Activated CD4-positive, alpha-beta memory T cell treated with anti-CD3 and anti-CD28 coated beads for 36 hours (primary cell): ENCODE results near the gene RSKR. TPM values are rescaled to one million over a fixed set of nuclear protein-coding genes. Genes with fewer than 3 reads are reported as not detected.
"Not testable (repeated sequence)": the region's sequence is repeated elsewhere in the genome, so short reads cannot be mapped to it uniquely, and the experiment has no call there.

Experiments used
- CTCF ChIA-PET: fragments of 350-600 bp; sonication (Branson Sonifier 250); formaldehyde crosslinking; loops from one replicate; lab custom pipeline; 2021; ENCODE audit warnings: antibody characterized with exemption, inconsistent platforms; lab: Charles Lee
- POLR2A ChIA-PET: fragments of 350-600 bp; sonication (Branson Sonifier 250); formaldehyde crosslinking; loops from one replicate; lab custom pipeline; 2021; ENCODE audit warnings: antibody characterized with exemption; lab: Charles Lee
- DNase-seq: peaks from one replicate; pipeline ENCODE4 v3.0.0-alpha.2; 2020
- H3K27ac Mint-ChIP-seq: one replicate; pipeline ENCODE4 v1.8.0; 2021; ENCODE audit warnings: mixed read lengths
- H3K27me3 Mint-ChIP-seq: one replicate; pipeline ENCODE4 v1.8.0; 2021; ENCODE audit warnings: mixed read lengths
- H3K36me3 Mint-ChIP-seq: one replicate; pipeline ENCODE4 v1.8.0; 2021; ENCODE audit warnings: mixed read lengths
- H3K4me1 Mint-ChIP-seq: one replicate; pipeline ENCODE4 v1.8.0; 2021; ENCODE audit warnings: low read depth, mixed read lengths
- H3K4me3 Mint-ChIP-seq: one replicate; pipeline ENCODE4 v1.8.0; 2021; ENCODE audit warnings: mild to moderate bottlenecking, mixed read lengths
- H3K9me3 Mint-ChIP-seq: one replicate; pipeline ENCODE4 v1.8.0; 2021; ENCODE audit warnings: mixed read lengths
- intact Hi-C: fragments of 100-400 bp; cut with micrococcal nuclease; formaldehyde crosslinking; loops from one replicate; pipeline ENCODE4 v1.15.1; 2023
- total RNA-seq, 2 experiments: library from RNA; stranded (reverse); gene quantifications; one replicate each; pipeline ENCODE4 v1.2.3, GENCODE V29; 2021

The RSKR gene
- total RNA-seq, 2 experiments from 2014 or later = 14.2 to 17.5 TPM

- H3K4me1 Mint-ChIP-seq = peaks cover 42% of the 10 kb centered on the region
- ChIA-PET POLR2A (interaction anchor here (0.9 to 1.4 kb wide), 4 partner anchors 8 to 22 kb away, joined by 3 to 13 read pairs (median 4); partner anchors contain the start of gene SPAG5), CTCF (interaction anchor here (3.8 kb wide), 1 partner anchor 29 kb away, joined by 20 read pairs; no protein-coding TSS in a partner anchor)
- H3K27ac Mint-ChIP-seq = no peak overlapping the region
- H3K27me3 Mint-ChIP-seq = no peaks in the 10 kb centered on the region
- no peak for DNase-seq
- no peak overlapping the region for H3K4me3 Mint-ChIP-seq
- intact Hi-C loops = no loop called here
- no peaks in the 10 kb centered on the region for H3K9me3 Mint-ChIP-seq
- H3K36me3 Mint-ChIP-seq = peaks cover 38% of the 10 kb centered on the region
Observed at GRCh38 chr17:28577466-28577824, 36.5 kb downstream of the RSKR start.

DNA sequence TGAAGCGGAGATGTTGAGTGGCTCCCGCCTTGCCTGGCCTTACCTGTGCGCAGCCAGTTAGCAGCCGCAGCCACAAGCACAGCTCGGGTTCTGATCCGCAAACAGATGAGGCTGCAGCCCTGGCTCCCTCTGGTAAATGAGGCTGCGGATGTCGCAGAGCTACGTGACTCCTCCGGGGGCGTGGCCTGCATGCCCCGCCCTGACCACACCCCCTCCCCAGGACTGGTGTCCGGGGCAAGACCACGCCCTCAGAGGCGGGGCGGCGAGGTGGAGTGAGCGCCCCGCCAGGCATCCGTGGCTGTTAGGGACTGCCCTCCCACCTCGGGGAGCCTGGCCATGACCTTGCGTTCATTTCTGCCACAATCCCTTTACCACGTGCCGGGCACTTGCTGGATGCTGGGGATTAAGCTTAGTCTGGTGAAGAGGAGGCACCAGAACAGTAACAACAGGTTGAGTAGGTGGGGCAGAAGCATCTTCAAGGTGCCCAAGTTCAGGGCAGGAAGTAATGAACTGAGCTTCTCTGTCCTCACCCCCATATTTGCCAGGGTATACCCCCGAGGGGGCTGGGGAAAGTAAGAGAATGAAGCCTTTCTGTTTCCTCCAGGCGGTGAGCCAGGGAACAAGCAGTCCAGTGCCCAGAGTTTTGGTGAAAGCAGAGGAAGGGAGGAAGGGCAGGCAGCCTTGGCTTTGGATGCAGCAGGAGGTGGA is 37.1 kb downstream of the RSKR start, which contains the start of gene ALDOC:
Gene ALDOC, minus strand, starts transcription at position 138 of the 708 bp plus-strand sequence. CDS start 1,363 bp downstream, outside the sequence.
- Mint-ChIP-seq H3K4me1 (peaks cover 47% of the 10 kb centered on the region), H3K27ac (peak within 1 kb of the TSS; percentile 81), H3K27me3 (no peaks in the 10 kb centered on the region), H3K36me3 (peaks cover 38% of the 10 kb centered on the region), H3K4me3 (peak within 1 kb of the TSS; percentile 78), H3K9me3 (no peaks in the 10 kb centered on the region)
- CTCF ChIA-PET = interaction anchor here (1.0 to 3.8 kb wide), 3 partner anchors 21 to 70 kb away, joined by 5 to 20 read pairs (median 7); no protein-coding TSS in a partner anchor
- DNase-seq = peak; percentile 98
- POLR2A ChIA-PET = interaction anchor here (0.9 to 1.4 kb wide), 5 partner anchors 9 to 29 kb away, joined by 3 to 13 read pairs (median 4); partner anchors contain the start of gene SPAG5
- intact Hi-C loops = no loop called here

- ChIA-PET POLR2A (interaction anchor here (1.2 to 1.4 kb wide), 4 partner anchors 16 to 28 kb away, joined by 3 to 6 read pairs (median 4); no protein-coding TSS in a partner anchor), CTCF (interaction anchor here (0.7 to 2.1 kb wide), 3 partner anchors 26 to 71 kb away, joined by 3 to 10 read pairs (median 7); no protein-coding TSS in a partner anchor)
- Mint-ChIP-seq H3K4me3 (peak overlapping the region; percentile 78), H3K27ac (peak overlapping the region; percentile 58), H3K4me1 (peaks cover 51% of the 10 kb centered on the region), H3K36me3 (peaks cover 38% of the 10 kb centered on the region)
- DNase-seq, intact Hi-C loops, H3K9me3 Mint-ChIP-seq, H3K27me3 Mint-ChIP-seq: not testable (repeated sequence)
Observed at GRCh38 chr17:28576016-28576415, 38.0 kb downstream of the RSKR start.

GRCh38 chr17:28575126-28575795 is 38.7 kb downstream of the RSKR start:
- no peak for DNase-seq

DNA sequence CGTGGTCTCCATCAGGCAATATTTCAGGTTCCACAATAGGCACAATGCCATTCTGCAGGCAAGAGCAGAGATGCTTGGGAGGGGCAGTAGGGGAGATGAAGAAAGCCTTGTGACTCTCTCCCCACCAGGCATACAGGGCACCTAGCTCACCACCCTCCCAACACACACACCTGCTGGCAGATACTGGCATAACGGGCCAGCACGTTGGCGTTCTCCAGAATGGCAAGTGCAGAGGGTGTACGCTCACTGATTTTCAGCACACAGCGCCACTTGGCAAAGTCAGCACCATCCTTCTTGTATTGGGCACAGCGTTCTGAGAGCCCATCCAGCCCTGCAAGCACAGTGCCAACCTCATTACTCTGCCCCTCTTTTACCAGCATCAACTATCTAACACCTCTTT is 39.5 kb downstream of the RSKR start:
- no peak overlapping the region for H3K4me3 Mint-ChIP-seq
- POLR2A ChIA-PET = interaction anchor here (1.2 kb wide), 1 partner anchor 18 kb away, joined by 3 read pairs; no protein-coding TSS in a partner anchor
- H3K27ac Mint-ChIP-seq = no peak overlapping the region
- H3K36me3 Mint-ChIP-seq = peaks cover 35% of the 10 kb centered on the region
- peak; percentile 31 for DNase-seq
- H3K27me3 Mint-ChIP-seq = no peaks in the 10 kb centered on the region
- peaks cover 50% of the 10 kb centered on the region for H3K4me1 Mint-ChIP-seq
- CTCF ChIA-PET = interaction anchor here (2.1 kb wide), 1 partner anchor 24 kb away, joined by 10 read pairs; no protein-coding TSS in a partner anchor
- intact Hi-C loops = no loop called here
- no peaks in the 10 kb centered on the region for H3K9me3 Mint-ChIP-seq

More at GRCh38 chr17:28575126-28575795, 38.7 kb downstream of the RSKR start:
- H3K9me3 Mint-ChIP-seq = no peaks in the 10 kb centered on the region
- H3K27ac Mint-ChIP-seq = no peak overlapping the region
- no peak overlapping the region for H3K4me3 Mint-ChIP-seq
- ChIA-PET POLR2A (interaction anchor here (1.2 to 1.4 kb wide), 2 partner anchors 18 to 25 kb away, joined by 3 to 6 read pairs; no protein-coding TSS in a partner anchor), CTCF (interaction anchor here (0.7 to 2.1 kb wide), 4 partner anchors 20 to 72 kb away, joined by 3 to 10 read pairs (median 5); no protein-coding TSS in a partner anchor)
- no peaks in the 10 kb centered on the region for H3K27me3 Mint-ChIP-seq
- intact Hi-C loops = no loop called here
- H3K4me1 Mint-ChIP-seq = peaks cover 51% of the 10 kb centered on the region
- peaks cover 37% of the 10 kb centered on the region for H3K36me3 Mint-ChIP-seq

DNA sequence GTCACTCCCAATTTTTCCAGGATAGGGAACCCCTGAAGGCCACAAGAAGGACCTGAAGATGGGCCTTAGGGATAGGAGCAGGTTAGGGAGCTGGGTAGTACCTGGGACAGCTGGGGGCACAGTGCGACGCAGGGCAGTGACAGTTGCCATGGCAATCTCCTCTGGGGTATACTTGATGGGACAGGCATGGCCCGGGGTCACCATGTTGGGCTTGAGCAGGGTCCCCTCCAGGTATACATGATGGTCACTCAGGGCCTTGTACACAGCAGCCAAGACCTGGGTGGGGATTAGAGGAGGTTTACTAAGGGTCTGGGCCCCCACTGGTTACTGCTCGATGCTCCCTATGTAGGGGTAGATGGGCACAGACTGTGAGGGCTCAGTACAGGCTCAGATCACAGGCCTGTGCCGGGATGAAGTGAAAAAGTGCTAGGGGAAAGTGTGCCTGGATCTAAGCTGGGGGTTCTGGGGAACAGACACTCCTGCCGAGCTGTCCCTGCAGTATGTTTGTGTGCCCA is 40.0 kb downstream of the RSKR start:
- Mint-ChIP-seq H3K27me3 (no peaks in the 10 kb centered on the region), H3K4me1 (peaks cover 47% of the 10 kb centered on the region), H3K36me3 (peaks cover 32% of the 10 kb centered on the region), H3K4me3 (no peak overlapping the region), H3K27ac (no peak overlapping the region), H3K9me3 (no peaks in the 10 kb centered on the region)
- ChIA-PET CTCF (interaction anchor here (2.1 kb wide), 1 partner anchor 24 kb away, joined by 10 read pairs; no protein-coding TSS in a partner anchor), POLR2A (no interaction called here)
- intact Hi-C loops = no loop called here
- DNase-seq = no peak

GRCh38 chr17:28573521-28573920 is 40.5 kb downstream of the RSKR start:
- ChIA-PET CTCF (interaction anchor here (6.4 kb wide), 1 partner anchor 25 kb away, joined by 53 read pairs; no protein-coding TSS in a partner anchor), POLR2A (interaction anchor here (0.6 kb wide), 1 partner anchor 22 kb away, joined by 4 read pairs; no protein-coding TSS in a partner anchor)
- Mint-ChIP-seq H3K36me3 (peaks cover 27% of the 10 kb centered on the region), H3K9me3 (no peaks in the 10 kb centered on the region), H3K27ac (no peak overlapping the region), H3K27me3 (no peaks in the 10 kb centered on the region), H3K4me1 (peaks cover 45% of the 10 kb centered on the region), H3K4me3 (no peak overlapping the region)
- intact Hi-C loops = no loop called here
- no peak for DNase-seq

DNA sequence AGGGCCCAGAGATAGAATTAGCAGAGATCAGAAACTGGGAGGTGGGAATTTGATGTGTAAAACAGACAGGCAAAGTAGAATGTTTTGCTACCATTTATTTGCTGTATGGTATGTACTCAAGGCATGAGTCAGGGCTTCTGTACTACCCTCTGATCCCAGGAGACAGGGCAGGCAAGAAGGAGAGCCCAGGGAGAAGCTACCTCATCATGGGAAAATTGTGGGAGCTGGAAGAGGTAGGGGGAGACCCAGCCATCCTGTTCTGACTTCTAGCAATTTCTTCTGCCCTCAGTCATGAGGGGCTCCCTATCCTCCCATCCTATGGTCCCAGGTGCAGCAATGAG is 41.0 kb downstream of the RSKR start:
- peaks cover 25% of the 10 kb centered on the region for H3K36me3 Mint-ChIP-seq
- no peaks in the 10 kb centered on the region for H3K27me3 Mint-ChIP-seq
- H3K9me3 Mint-ChIP-seq = no peaks in the 10 kb centered on the region
- no peak overlapping the region for H3K27ac Mint-ChIP-seq
- intact Hi-C loops = no loop called here
- H3K4me1 Mint-ChIP-seq = peaks cover 49% of the 10 kb centered on the region
- ChIA-PET CTCF (interaction anchor here (1.5 to 6.4 kb wide), 2 partner anchors 11 to 25 kb away, joined by 4 to 53 read pairs; no protein-coding TSS in a partner anchor), POLR2A (interaction anchor here (0.6 kb wide), 1 partner anchor 22 kb away, joined by 4 read pairs; no protein-coding TSS in a partner anchor)
- DNase-seq = no peak
- H3K4me3 Mint-ChIP-seq = no peak overlapping the region

DNA sequence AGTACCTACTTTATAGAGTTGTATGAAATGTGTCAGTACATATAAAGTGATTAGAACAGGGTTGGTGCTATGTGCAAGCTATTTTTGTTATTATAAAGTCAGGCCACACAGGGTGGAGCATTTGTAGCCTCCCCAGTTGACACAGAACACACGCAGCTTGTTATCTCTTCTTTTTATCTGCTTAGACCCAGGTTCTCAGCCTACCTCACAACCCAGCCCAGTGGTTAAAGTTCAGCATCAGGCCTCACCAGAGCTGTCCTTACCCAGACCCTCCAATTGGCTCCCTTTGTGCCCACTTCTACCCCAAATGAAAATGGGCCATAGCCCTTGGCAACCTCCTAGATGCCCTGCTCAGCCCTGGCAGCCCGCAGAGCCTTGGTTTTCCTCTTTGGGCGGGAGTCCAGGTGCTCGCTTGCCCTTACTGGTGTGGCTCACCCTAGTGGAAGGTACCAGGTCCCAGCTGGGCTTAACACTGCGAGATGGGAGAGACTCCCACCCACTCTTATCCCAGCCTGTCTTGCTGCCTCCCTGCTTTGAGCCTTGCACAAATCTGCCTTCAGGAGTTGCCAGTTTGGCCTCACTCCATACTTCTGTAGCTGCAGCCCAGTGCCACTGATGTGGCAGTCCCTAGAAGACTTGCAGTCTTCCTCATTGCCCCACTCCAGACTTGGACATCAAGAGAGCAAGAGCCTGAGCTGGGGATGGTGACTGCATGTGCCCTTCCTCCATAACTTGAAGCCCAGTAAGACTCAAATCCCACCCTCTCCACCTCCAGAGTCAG is 41.5 kb downstream of the RSKR start:
- ChIA-PET CTCF (interaction anchor here (0.6 to 6.4 kb wide), 4 partner anchors 11 to 78 kb away, joined by 3 to 53 read pairs (median 4); no protein-coding TSS in a partner anchor), POLR2A (interaction anchor here (0.9 to 2.8 kb wide), 9 partner anchors 11 to 201 kb away, joined by 3 to 28 read pairs (median 5); partner anchors contain the start of genes BLTP2, RPL23A, SARM1 and SPAG5)
- intact Hi-C loops = no loop called here
- DNase-seq = no peak
- Mint-ChIP-seq H3K36me3 (peaks cover 25% of the 10 kb centered on the region), H3K9me3 (no peaks in the 10 kb centered on the region), H3K27me3 (no peaks in the 10 kb centered on the region), H3K27ac (peak overlapping the region; percentile 89), H3K4me1 (peaks cover 55% of the 10 kb centered on the region), H3K4me3 (peak overlapping the region; percentile 96)

GRCh38 chr17:28571361-28572122 is 42.4 kb downstream of the RSKR start, which contains the start of gene PIGS:
Gene PIGS, minus strand, starts transcription at chr17:28571524. Its CDS starts 28 bp downstream, at chr17:28571496.
- Mint-ChIP-seq H3K36me3 (peaks cover 24% of the 10 kb centered on the region), H3K27ac (peak within 1 kb of the TSS; percentile 89), H3K4me3 (peak within 1 kb of the TSS; percentile 96), H3K9me3 (no peaks in the 10 kb centered on the region), H3K27me3 (no peaks in the 10 kb centered on the region), H3K4me1 (peaks cover 55% of the 10 kb centered on the region)
- intact Hi-C loops = loop anchor here (2.0 kb wide), 1 partner anchor 19 kb away; the partner anchor contains the start of gene UNC119
- POLR2A ChIA-PET = interaction anchor here (0.6 to 2.8 kb wide), 18 partner anchors 8 to 327 kb away, joined by 3 to 28 read pairs (median 4); partner anchors contain the start of genes BLTP2, IFT20, RPL23A and SARM1
- DNase-seq = peak; percentile 96
- CTCF ChIA-PET = interaction anchor here (0.6 to 6.4 kb wide), 9 partner anchors 12 to 79 kb away, joined by 3 to 53 read pairs (median 4); partner anchors contain the start of gene UNC119
